SH-SY5Y (cell line): Measurements from ENCODE around the gene PGS1.

Experiments
- GATA2 ChIP-seq: IDR thresholded peaks from 2 replicates; pipeline ENCODE4 v1.6.1; 2011; ENCODE audit warnings: mild to moderate bottlenecking, low read depth, low read length
- GATA3 ChIP-seq: IDR thresholded peaks from 2 replicates; pipeline ENCODE4 v1.6.1; 2011; ENCODE audit warnings: low read depth, mild to moderate bottlenecking, low read length, moderate library complexity

DNA sequence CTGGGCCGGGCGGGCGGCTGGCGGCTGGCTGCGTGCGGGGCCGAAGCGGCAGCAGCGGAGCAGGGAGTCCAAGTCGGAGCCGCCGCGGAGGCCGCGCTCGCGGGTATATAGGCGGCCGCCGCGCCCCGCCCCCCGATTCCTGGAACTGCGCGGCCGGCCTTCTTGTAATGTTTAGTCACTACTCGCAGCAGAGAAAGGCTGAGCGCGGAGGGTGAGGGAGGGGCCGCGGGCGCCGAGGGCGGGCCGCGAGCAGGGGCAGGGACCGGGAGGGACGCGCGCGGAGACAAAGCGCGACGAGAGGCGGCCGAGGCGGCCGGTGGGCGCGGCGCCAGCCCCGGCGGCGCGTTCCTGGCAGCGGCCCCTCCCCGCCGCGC is 18.5 kb upstream of the PGS1 start, which contains the start of gene SOCS3:
- TF ChIP-seq GATA3 (no peak), GATA2 (no peak)
